H1 (cell line): ENCODE measurements around the gene CD164. TPM values are rescaled to one million over a fixed set of nuclear protein-coding genes. Genes with fewer than 3 reads are reported as not detected.

ENCODE experiments used
- ATF3 ChIP-seq: IDR thresholded peaks from 2 replicates; pipeline ENCODE4 v1.6.1; 2011; ENCODE audit warnings: low read depth, mild to moderate bottlenecking, low read length; ENCODE audit not compliant: insufficient read depth
- E2F6 ChIP-seq: IDR thresholded peaks from 2 replicates; pipeline ENCODE4 v1.6.1; 2012; ENCODE audit warnings: inconsistent platforms
- JUN ChIP-seq: IDR thresholded peaks from 2 replicates; pipeline ENCODE4 v1.6.1; 2011; ENCODE audit warnings: low read depth, mild to moderate bottlenecking, improper control_type of control experiment, low read length
- PHF8 ChIP-seq: fragments of 200-600 bp; sonication (generic); conservative IDR thresholded peaks from 2 replicates; pipeline ENCODE4 v1.7.1; 2012; ENCODE audit warnings: low read depth, mild to moderate bottlenecking, inconsistent platforms, low read length, moderate library complexity
- POLR2A ChIP-seq, 2 experiments: IDR thresholded peaks; 1 replicate in 1 of 2; 2 replicates in 1 of 2; pipeline ENCODE4 v1.6.1; 2011; ENCODE audit warnings: low read depth in 2 of 2, low read length in 2 of 2, mild to moderate bottlenecking in 2 of 2; ENCODE audit errors: control extremely low read depth in 1 of 2
- RAD21 ChIP-seq, 2 experiments: IDR thresholded peaks in 1 of 2; conservative IDR thresholded peaks in 1 of 2; 2 replicates each; pipeline ENCODE4 v1.6.1; 2011; ENCODE audit warnings: low read depth in 2 of 2, low read length in 2 of 2, improper control_type of control experiment in 1 of 2, inconsistent platforms in 1 of 2, mild to moderate bottlenecking in 1 of 2, moderate library complexity in 1 of 2
- RBBP5 ChIP-seq: IDR thresholded peaks from 2 replicates; pipeline ENCODE4 v1.7.1; 2012; ENCODE audit warnings: low read depth, mild to moderate bottlenecking, inconsistent platforms, low read length, moderate library complexity, borderline replicate concordance
- SIN3A ChIP-seq, 2 experiments: IDR thresholded peaks in 1 of 2; conservative IDR thresholded peaks in 1 of 2; 2 replicates each; pipeline ENCODE4 v1.6.1; 2011 to 2012; ENCODE audit warnings: low read length in 2 of 2, improper control_type of control experiment in 1 of 2, low read depth in 1 of 2, mild to moderate bottlenecking in 1 of 2
- SP1 ChIP-seq: IDR thresholded peaks from 2 replicates; pipeline ENCODE4 v1.6.1; 2011; ENCODE audit warnings: low read depth, low read length
- polyA plus RNA-seq, 7 experiments: library from polyadenylated mRNA; depleted of rRNA in 3 of 7; stranded (reverse) in 5 of 7; unstranded in 2 of 7; fragments of >200 nt in 5 of 7; fragments of 200-250 nt in 2 of 7; gene quantifications; 1 replicate in 5 of 7; 2 replicates in 1 of 7; 4 replicates in 1 of 7; pipeline versions ENCODE4 v1.2.1 to v1.2.3, GENCODE V29; 2011 to 2013; ENCODE audit warnings: missing spikeins in 2 of 7, mixed read lengths in 2 of 7
- total RNA-seq: library from RNA; stranded (reverse); fragmentation: NEBNext Ultra II Directional; extraction: Animal tissue kit (Norgen Biotek cat#: 25700); gene quantifications from 2 replicates; pipeline ENCODE4 v1.2.1, GENCODE V29; 2021

CD164 gene
- total and polyA plus RNA-seq, 2 of the 8 experiments (the other 6 are each of a cell fraction or from before 2014, with no cell fraction given), result 69.3 to 94.3 TPM

- no peak for TF ChIP-seq E2F6
- TF ChIP-seq JUN, result no peak
- no peak for TF ChIP-seq POLR2A (IDR thresholded peaks at IDR 0.05; ENCODE audit: control extremely low read depth in 1 of 2, low read depth in 2 of 2, low read length in 2 of 2)
- no peak for TF ChIP-seq RAD21 (IDR thresholded peaks at IDR 0.05 in 1 of 2, conservative IDR thresholded peaks at IDR 0.05 in 1 of 2; ENCODE audit: low read depth in 2 of 2, low read length in 2 of 2)
- TF ChIP-seq SIN3A (conservative IDR thresholded peaks at IDR 0.05 in 1 of 2, IDR thresholded peaks at IDR 0.05 in 1 of 2; ENCODE audit: low read depth in 1 of 2, low read length in 2 of 2), result no peak
- TF ChIP-seq RBBP5, result no peak
- no peak for TF ChIP-seq SP1
- TF ChIP-seq ATF3, result no peak
- no peak for TF ChIP-seq PHF8
Measured at GRCh38 chr6:109356237-109356636, 26.0 kb downstream of the CD164 start (continued).
